ENCODE data around the gene CMYA5.

DNA sequence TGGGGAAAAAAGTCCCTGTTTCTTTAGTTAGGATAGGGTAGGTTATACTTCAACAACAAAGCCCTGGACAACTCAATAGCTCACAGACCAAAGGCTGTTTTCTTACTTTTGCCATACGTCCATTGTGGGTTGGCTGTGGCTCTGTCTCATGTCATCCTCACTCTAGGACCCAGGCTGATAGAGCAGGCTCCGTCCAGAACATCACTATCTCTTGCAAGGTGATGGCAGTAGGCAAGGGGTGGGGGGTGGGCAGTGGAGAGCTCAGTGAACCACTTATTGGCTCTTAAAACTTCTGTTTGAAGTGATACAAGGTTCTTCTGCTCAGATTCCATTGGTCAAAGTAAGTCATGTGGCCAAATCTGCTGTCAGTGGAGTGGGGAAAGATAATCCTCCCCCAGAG lies 126.4 kb downstream of the CMYA5 start:
- TF ChIP-seq, protein P1, sequence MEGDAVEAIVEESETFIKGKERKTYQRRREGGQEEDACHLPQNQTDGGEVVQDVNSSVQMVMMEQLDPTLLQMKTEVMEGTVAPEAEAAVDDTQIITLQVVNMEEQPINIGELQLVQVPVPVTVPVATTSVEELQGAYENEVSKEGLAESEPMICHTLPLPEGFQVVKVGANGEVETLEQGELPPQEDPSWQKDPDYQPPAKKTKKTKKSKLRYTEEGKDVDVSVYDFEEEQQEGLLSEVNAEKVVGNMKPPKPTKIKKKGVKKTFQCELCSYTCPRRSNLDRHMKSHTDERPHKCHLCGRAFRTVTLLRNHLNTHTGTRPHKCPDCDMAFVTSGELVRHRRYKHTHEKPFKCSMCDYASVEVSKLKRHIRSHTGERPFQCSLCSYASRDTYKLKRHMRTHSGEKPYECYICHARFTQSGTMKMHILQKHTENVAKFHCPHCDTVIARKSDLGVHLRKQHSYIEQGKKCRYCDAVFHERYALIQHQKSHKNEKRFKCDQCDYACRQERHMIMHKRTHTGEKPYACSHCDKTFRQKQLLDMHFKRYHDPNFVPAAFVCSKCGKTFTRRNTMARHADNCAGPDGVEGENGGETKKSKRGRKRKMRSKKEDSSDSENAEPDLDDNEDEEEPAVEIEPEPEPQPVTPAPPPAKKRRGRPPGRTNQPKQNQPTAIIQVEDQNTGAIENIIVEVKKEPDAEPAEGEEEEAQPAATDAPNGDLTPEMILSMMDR (IDR thresholded peaks at IDR 0.05; ENCODE audit: low read depth, low read length) = no peak
- TF ChIP-seq EZH2phosphoT487 (IDR thresholded peaks at IDR 0.05; ENCODE audit: low read depth) = no peak
